Nephron (organoid): Measurements from ENCODE around the gene JAG1.
"Not testable (repeated sequence)": the region's sequence is repeated elsewhere in the genome, so short reads cannot be mapped to it uniquely, and the experiment has no call there.

Source experiments
- H3K27ac Mint-ChIP-seq, 3 experiments: 2 replicates each; pipeline ENCODE4 v1.8.0; 2020; ENCODE audit warnings: mixed read lengths in 3 of 3, mild to moderate bottlenecking in 2 of 3, moderate library complexity in 1 of 3
- H3K27me3 Mint-ChIP-seq: 2 replicates; pipeline ENCODE4 v1.8.0; 2021; ENCODE audit warnings: low read depth, mild to moderate bottlenecking, moderate library complexity, mixed read lengths
- H3K36me3 Mint-ChIP-seq: 2 replicates; pipeline ENCODE4 v1.8.0; 2020; ENCODE audit warnings: low read depth, mixed read lengths
- H3K4me1 Mint-ChIP-seq: 2 replicates; pipeline ENCODE4 v1.8.0; 2020; ENCODE audit warnings: mixed read lengths
- H3K4me3 Mint-ChIP-seq, 3 experiments: 2 replicates each; pipeline ENCODE4 v1.8.0; 2020; ENCODE audit warnings: mild to moderate bottlenecking in 3 of 3, mixed read lengths in 3 of 3, moderate library complexity in 2 of 3
- H3K9me3 Mint-ChIP-seq: 2 replicates; pipeline ENCODE4 v1.8.0; 2020; ENCODE audit warnings: mixed read lengths
- TF ChIP-seq, protein P1 (sequence below), 3 experiments: fragments of 200-600 bp; sonication (generic); IDR thresholded peaks; one replicate each; pipeline ENCODE4 v1.5.0; 2021; ENCODE audit warnings: antibody characterized with exemption in 3 of 3; ENCODE audit not compliant: unreplicated experiment in 3 of 3

Gene JAG1

GRCh38 chr20:10613911-10614310 lies 59.9 kb downstream of the JAG1 start:
- Mint-ChIP-seq H3K4me1 (peaks cover 15% of the 10 kb centered on the region), H3K4me3 (no peak overlapping the region), H3K27ac (no peak overlapping the region), H3K36me3 (peaks cover 20% of the 10 kb centered on the region), H3K9me3 (no peaks in the 10 kb centered on the region), H3K27me3 (no peaks in the 10 kb centered on the region)
- TF ChIP-seq, protein P1, sequence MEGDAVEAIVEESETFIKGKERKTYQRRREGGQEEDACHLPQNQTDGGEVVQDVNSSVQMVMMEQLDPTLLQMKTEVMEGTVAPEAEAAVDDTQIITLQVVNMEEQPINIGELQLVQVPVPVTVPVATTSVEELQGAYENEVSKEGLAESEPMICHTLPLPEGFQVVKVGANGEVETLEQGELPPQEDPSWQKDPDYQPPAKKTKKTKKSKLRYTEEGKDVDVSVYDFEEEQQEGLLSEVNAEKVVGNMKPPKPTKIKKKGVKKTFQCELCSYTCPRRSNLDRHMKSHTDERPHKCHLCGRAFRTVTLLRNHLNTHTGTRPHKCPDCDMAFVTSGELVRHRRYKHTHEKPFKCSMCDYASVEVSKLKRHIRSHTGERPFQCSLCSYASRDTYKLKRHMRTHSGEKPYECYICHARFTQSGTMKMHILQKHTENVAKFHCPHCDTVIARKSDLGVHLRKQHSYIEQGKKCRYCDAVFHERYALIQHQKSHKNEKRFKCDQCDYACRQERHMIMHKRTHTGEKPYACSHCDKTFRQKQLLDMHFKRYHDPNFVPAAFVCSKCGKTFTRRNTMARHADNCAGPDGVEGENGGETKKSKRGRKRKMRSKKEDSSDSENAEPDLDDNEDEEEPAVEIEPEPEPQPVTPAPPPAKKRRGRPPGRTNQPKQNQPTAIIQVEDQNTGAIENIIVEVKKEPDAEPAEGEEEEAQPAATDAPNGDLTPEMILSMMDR (IDR thresholded peaks at IDR 0.05; ENCODE audit: unreplicated experiment in 3 of 3) = no peak

DNA sequence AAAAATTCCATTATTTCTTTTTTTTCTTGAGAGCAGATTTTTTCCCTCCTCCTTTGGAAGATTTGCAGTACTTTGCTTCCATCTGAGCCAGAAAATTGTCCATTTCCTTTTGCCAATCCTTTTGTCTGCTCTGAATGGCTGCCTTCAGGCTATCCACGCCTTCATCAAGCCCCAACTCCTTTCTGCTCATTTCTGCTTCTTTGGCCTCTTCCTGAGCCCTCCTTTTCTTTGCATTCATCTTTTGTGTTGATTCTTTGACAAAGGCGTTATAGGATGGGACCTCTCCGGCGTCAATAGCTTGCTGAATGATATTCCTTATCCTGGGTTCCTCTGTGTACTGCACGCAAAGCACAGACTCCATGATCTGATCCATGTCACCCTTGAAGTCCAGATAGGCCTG lies 60.4 kb downstream of the JAG1 start:
- not testable (repeated sequence) for H3K4me3 Mint-ChIP-seq, H3K27me3 Mint-ChIP-seq, H3K27ac Mint-ChIP-seq, H3K9me3 Mint-ChIP-seq
- Mint-ChIP-seq H3K4me1 (peaks cover 16% of the 10 kb centered on the region), H3K36me3 (peaks cover 23% of the 10 kb centered on the region)

- Mint-ChIP-seq H3K27me3 (no peaks in the 10 kb centered on the region), H3K36me3 (peaks cover 21% of the 10 kb centered on the region), H3K4me1 (peaks cover 11% of the 10 kb centered on the region), H3K27ac (no peak overlapping the region), H3K9me3 (no peaks in the 10 kb centered on the region), H3K4me3 (no peak overlapping the region)
- TF ChIP-seq, protein P1 (IDR thresholded peaks at IDR 0.05; ENCODE audit: unreplicated experiment in 3 of 3) = peak; percentile 31 to 48 (median 38)
These were observed 62.4 kb downstream of the JAG1 start for GRCh38 chr20:10611357-10611756.

- Mint-ChIP-seq H3K9me3 (no peaks in the 10 kb centered on the region), H3K27me3 (no peaks in the 10 kb centered on the region), H3K4me3 (no peak overlapping the region), H3K4me1 (peaks cover 17% of the 10 kb centered on the region), H3K27ac (peak overlapping the region in 1 of 3 experiments; percentile 94), H3K36me3 (peaks cover 18% of the 10 kb centered on the region)
- TF ChIP-seq, protein P1 (IDR thresholded peaks at IDR 0.05; ENCODE audit: unreplicated experiment in 3 of 3) = no peak
These were observed 63.5 kb downstream of the JAG1 start for GRCh38 chr20:10610251-10610650.

DNA sequence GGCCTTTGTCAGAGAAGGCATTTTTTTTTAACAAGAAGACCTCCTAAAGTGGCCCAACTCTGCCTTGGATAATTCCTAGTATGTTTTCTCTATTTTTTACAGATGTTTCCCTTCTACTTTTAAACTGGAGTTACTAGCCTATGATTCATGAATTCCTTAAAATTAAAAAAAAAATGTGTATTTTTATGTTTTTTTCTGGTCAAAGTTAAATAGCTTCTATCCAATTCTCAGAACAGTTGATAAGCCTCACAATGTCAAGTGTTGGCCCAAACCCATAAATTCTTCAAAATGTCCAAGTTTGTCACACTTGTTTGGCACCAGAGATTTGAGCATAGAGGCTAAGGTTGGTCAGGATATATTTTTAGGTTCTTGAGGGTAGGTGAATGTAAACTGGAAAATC lies 64.0 kb downstream of the JAG1 start:
- TF ChIP-seq, protein P1 (IDR thresholded peaks at IDR 0.05; ENCODE audit: unreplicated experiment in 3 of 3) = no peak
- peaks cover 21% of the 10 kb centered on the region for H3K4me1 Mint-ChIP-seq
- H3K9me3 Mint-ChIP-seq = no peaks in the 10 kb centered on the region
- peak overlapping the region; percentile 38 to 94 (median 91) for H3K27ac Mint-ChIP-seq
- no peaks in the 10 kb centered on the region for H3K27me3 Mint-ChIP-seq
- peaks cover 16% of the 10 kb centered on the region for H3K36me3 Mint-ChIP-seq
- no peak overlapping the region for H3K4me3 Mint-ChIP-seq

DNA sequence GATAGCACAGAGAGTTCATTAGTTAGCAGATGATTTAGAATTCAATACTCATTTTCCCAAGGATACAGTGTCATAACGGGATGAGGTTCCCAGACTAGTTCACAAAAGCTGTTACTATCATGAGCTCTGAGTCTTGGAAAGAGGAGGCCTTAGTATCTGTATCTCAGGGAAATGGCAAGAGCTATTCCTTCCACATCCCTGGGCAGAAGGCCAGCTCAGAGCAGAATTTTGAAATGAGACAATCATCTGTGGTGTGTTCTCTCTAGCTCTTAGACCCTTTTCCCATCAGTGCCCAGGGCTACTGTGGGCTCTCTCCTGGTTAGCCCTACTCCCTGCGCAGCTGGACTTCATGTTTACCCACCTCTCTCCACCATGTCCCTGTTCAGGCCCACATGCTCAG lies 64.5 kb downstream of the JAG1 start:
- TF ChIP-seq, protein P1 (IDR thresholded peaks at IDR 0.05; ENCODE audit: unreplicated experiment in 3 of 3) = no peak
- H3K27me3 Mint-ChIP-seq = no peaks in the 10 kb centered on the region
- no peaks in the 10 kb centered on the region for H3K9me3 Mint-ChIP-seq
- H3K27ac Mint-ChIP-seq = peak overlapping the region; percentile 38 to 94 (median 91)
- H3K4me3 Mint-ChIP-seq = no peak overlapping the region
- peaks cover 26% of the 10 kb centered on the region for H3K4me1 Mint-ChIP-seq
- peaks cover 16% of the 10 kb centered on the region for H3K36me3 Mint-ChIP-seq
